Duodenal mucosa (tissue), 2 donors: Measurements from ENCODE around the gene POLE4.

Source experiments
- H3K27ac ChIP-seq: one replicate; pipeline ENCODE4 v1.7.0; 2013; ENCODE audit warnings: low read depth, low read length
- H3K27me3 ChIP-seq, 2 donors: one replicate each; pipeline ENCODE4 v1.7.0; 2013; ENCODE audit warnings: low read length in 2 of 2, control low read depth in 1 of 2; ENCODE audit not compliant: insufficient read depth in 2 of 2, control insufficient read depth in 1 of 2
- H3K36me3 ChIP-seq, 2 donors: one replicate each; pipeline ENCODE4 v1.7.0; 2013; ENCODE audit warnings: low read length in 2 of 2, control low read depth in 1 of 2; ENCODE audit not compliant: insufficient read depth in 2 of 2, control insufficient read depth in 1 of 2
- H3K4me1 ChIP-seq, 2 donors: one replicate each; pipeline ENCODE4 v1.7.0; 2013; ENCODE audit warnings: low read length in 2 of 2, control low read depth in 1 of 2; ENCODE audit not compliant: insufficient read depth in 2 of 2, control insufficient read depth in 1 of 2
- H3K4me3 ChIP-seq, 2 donors: one replicate each; pipeline ENCODE4 v1.7.0; 2013; ENCODE audit warnings: low read length in 2 of 2, low read depth in 1 of 2
- H3K9ac ChIP-seq, 2 donors: one replicate each; pipeline ENCODE4 v1.7.0; 2013; ENCODE audit warnings: low read length in 2 of 2, low read depth in 1 of 2
- H3K9me3 ChIP-seq, 2 donors: one replicate each; pipeline ENCODE4 v1.7.0; 2013; ENCODE audit warnings: low read length in 2 of 2, control low read depth in 1 of 2; ENCODE audit not compliant: control insufficient read depth in 1 of 2

POLE4 gene

GRCh38 chr2:75018162-75018561, 59.7 kb downstream of the POLE4 start:
- H3K4me1 ChIP-seq = no peaks in the 10 kb centered on the region
- no peak overlapping the region for H3K4me3 ChIP-seq
- peaks cover 0 to 3% of the 10 kb centered on the region in 2 donors for H3K9me3 ChIP-seq
- no peaks in the 10 kb centered on the region for H3K27me3 ChIP-seq
- no peaks in the 10 kb centered on the region for H3K36me3 ChIP-seq
- no peak overlapping the region for H3K9ac ChIP-seq
- H3K27ac ChIP-seq = no peak overlapping the region
